CD4-positive, alpha-beta T cell treated with Interleukin-15 for 4 hours (primary cell): ENCODE results near the gene PREP.

Source experiments
- DNase-seq: peaks from one replicate; pipeline ENCODE4 v3.0.0-alpha.2; 2020; ENCODE audit warnings: low spot score

PREP gene

GRCh38 chr6:105397987-105398386 lies 4.9 kb downstream of the PREP start:
- no peak for DNase-seq

DNA sequence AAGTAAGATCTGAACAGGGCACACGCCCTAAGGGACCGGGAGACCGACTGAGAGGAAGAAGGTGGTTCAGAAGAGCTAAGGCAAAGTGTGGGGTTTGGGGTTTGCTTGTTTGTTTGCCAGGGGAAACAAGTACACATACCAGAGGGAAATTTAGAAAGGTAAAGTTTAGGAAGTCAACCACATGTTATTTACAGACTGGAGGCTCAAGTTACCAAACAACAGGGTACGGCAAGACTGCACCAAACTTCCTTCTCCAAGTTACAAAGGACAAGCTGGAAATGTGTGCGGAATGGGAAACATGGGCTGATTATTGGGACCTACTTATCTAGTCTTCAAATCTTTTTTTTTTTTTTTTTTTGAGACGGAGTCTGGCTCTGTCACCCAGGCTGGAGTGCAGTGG lies 11.2 kb downstream of the PREP start:
- no peak for DNase-seq

- DNase-seq = no peak
These were observed 13.3 kb downstream of the PREP start for GRCh38 chr6:105389543-105389942.

DNA sequence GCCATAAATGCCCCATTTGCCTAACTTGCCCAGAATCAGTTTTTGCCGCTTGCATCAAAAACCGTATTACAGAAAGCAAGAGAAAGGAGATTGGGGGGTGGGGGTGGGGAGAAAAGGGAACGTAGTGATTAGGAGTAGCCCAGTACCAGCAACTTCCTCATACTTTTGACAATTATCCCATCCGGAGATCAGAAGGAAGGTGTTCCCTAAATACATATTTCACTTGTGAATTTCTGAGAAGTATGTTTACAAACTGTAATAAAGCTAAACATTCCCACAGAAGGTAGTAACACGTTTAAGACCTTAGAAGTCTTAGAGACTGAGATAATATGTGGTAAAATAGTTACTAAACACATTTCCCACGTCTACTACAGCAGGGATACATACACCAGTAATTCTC lies 14.5 kb downstream of the PREP start:
- no peak for DNase-seq

GRCh38 chr6:105384004-105384403 lies 18.9 kb downstream of the PREP start:
- no peak for DNase-seq

DNA sequence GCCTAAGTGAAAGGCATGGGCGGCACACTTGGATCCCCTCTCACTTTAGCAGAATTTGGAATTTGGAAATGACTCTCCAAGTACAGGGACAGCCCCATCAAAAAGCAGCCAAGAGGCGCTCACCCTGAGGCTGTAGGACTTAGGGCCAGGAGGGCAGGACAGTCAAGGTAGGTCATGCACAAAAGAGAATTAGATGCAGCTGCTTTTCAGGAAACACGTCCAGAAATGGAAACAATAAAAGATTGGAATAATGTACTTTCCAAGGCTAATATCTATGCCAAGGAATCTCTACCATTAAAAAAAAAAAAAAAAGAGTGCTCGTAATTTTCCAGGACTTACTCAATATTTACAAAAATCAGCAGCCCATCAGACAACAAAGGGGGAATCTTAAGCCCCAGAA lies 19.9 kb downstream of the PREP start:
- DNase-seq = no peak

GRCh38 chr6:105382496-105382895 lies 20.4 kb downstream of the PREP start:
- no peak for DNase-seq

- DNase-seq = no peak
These were observed 22.2 kb downstream of the PREP start for GRCh38 chr6:105380634-105381033.

GRCh38 chr6:105375797-105376196 lies 27.1 kb downstream of the PREP start:
- DNase-seq = no peak

- DNase-seq = no peak
These were observed 28.9 kb downstream of the PREP start for GRCh38 chr6:105374010-105374420.

DNA sequence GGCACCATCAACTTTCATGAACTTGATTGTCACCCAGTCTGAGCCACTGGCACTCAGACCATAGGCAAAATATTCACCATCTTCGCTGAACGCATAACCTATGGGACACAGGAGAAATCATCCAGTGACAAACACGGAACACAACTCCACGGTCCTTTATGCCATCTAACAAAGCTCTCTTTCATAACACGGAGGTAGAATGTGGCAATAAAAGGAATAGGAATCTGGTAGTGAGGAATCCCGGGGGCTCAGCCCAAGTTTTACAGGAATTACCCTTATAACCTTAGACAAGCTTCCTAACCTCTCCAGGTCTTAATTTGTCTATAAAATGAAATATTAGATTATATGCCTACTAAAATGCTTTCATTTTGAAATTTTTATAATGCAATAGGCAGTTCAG lies 29.4 kb downstream of the PREP start:
- no peak for DNase-seq

- no peak for DNase-seq
These were observed 30.1 kb downstream of the PREP start for GRCh38 chr6:105372849-105373182.

- DNase-seq = no peak
These were observed 30.6 kb downstream of the PREP start for GRCh38 chr6:105372142-105372848.

- DNase-seq = no peak
These were observed 32.5 kb downstream of the PREP start for GRCh38 chr6:105370351-105370750.

DNA sequence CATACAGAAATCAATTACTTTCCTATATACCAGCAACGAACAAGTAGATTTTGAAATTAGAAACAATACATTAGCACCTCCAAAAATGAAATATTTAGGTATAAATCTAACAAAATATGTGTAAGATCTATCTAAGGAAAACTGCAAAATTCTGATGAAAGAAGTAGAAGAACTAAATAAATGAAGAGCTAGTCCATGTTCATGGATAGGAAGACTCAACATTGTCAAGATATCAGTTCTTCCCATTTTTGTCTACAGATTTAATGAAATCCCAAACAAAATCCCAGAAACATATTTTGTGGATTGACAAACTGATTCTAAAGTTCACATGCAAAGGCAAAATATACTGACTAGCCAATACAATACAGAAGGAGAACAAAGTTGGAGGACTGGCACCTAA lies 33.7 kb downstream of the PREP start:
- DNase-seq = no peak

DNA sequence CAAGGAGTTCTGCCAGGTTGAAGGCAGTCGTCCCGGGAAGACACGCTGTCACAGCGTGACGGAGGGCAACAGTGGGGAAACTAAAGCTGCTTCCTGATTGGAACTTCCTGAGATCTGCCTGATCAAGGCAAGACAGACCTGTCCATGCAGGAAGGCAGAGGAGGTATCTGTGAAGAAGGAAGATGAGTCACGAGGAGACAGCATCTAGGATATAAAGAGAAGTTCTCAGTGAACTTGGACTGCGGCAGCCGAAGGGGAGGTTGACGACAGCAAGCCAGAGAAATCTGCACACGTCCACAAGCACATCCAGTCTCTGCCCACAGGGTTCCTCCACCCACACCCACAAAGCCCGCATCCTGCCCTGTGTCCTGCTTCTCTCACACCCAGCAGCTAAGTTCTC lies 38.6 kb downstream of the PREP start:
- no peak for DNase-seq

DNA sequence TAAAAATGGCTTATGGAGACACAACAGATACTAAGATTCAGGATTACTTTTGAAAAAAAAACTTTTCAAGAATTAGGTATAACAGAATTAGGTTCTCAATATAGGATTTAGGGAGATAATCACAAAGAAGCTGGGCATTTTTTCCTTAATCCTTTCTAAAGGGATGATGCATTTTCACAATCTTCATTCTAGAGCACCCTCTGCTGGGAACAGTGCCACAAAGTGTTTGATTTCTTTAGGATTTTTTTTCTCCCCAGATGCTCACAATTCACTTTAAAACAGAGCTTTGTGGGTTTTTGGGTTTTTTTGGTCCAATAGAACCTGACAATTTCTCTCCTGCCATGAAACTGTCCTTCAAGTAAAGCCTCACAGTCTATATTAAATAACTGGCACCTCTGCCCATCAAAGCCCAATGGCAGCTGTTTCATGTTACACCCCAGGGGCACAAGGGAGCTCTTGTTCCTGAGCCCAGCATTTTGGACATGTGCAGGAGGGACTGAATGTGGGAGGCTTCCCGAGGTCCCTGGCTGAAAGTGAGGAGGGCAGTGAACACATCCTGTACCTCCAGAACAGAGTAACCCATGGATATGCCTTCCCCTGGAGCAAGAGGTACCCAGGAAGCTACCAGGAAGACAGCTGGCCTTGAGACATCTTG lies 39.7 kb downstream of the PREP start:
- no peak for DNase-seq

- DNase-seq = no peak
These were observed 43.2 kb downstream of the PREP start for GRCh38 chr6:105359419-105360370.

DNA sequence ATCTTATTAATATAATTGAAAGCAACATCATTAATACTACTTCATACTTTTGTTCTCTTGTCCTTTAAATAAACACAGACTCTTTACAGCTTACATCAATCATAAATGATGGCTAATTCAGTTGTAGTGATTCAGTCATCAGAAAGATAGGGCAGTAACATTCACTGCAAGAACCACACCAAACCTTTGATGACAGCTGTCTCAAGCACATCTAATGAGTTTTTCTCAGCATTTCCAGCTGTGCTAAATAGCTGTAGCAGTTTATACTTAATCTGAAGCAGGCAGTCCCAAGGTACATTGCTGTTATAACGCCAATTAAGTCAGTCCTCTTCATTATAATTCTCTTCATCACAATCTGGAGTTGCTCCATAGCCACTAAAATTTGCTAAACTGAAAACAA lies 45.7 kb downstream of the PREP start:
- DNase-seq = no peak

GRCh38 chr6:105352037-105352617 lies 50.8 kb downstream of the PREP start:
- no peak for DNase-seq

GRCh38 chr6:105348897-105349296 lies 54.0 kb downstream of the PREP start:
- DNase-seq = no peak

- no peak for DNase-seq
These were observed 56.8 kb downstream of the PREP start for GRCh38 chr6:105346052-105346451.

GRCh38 chr6:105345506-105345905 lies 57.4 kb downstream of the PREP start:
- no peak for DNase-seq
